H1 (cell line): Measurements from ENCODE around the gene EPHA2. TPM values are rescaled to one million over a fixed set of nuclear protein-coding genes. Genes with fewer than 3 reads are reported as not detected.

ENCODE experiments used
- ASH2L ChIP-seq: fragments of 200-600, 300-600 bp; sonication (generic); IDR thresholded peaks from one replicate; pipeline ENCODE4 v1.7.1; 2017; ENCODE audit warnings: low read length
- BCL11A ChIP-seq, 2 experiments: IDR thresholded peaks; one replicate each; pipeline ENCODE4 v1.6.1; 2011; ENCODE audit warnings: low read depth in 2 of 2, low read length in 2 of 2, mild to moderate bottlenecking in 2 of 2
- CHD1 ChIP-seq: IDR thresholded peaks from 2 replicates; pipeline ENCODE4 v1.6.1; 2012; ENCODE audit warnings: low read depth, low read length, improper control_type of control experiment
- GABPA ChIP-seq: IDR thresholded peaks from 2 replicates; pipeline ENCODE4 v1.6.1; 2011; ENCODE audit warnings: mild to moderate bottlenecking, low read length, moderate library complexity, borderline replicate concordance; ENCODE audit not compliant: insufficient read depth
- JUN ChIP-seq: IDR thresholded peaks from 2 replicates; pipeline ENCODE4 v1.6.1; 2011; ENCODE audit warnings: low read depth, mild to moderate bottlenecking, improper control_type of control experiment, low read length
- NANOG ChIP-seq: IDR thresholded peaks from 2 replicates; pipeline ENCODE4 v1.6.1; 2011; ENCODE audit warnings: low read length, low read depth, mild to moderate bottlenecking, inconsistent platforms; ENCODE audit not compliant: insufficient read depth, poor library complexity, severe bottlenecking
- POLR2AphosphoS5 ChIP-seq: IDR thresholded peaks from 2 replicates; pipeline ENCODE4 v1.6.1; 2011; ENCODE audit warnings: low read depth, low read length
- polyA plus RNA-seq, 7 experiments: library from polyadenylated mRNA; depleted of rRNA in 3 of 7; stranded (reverse) in 5 of 7; unstranded in 2 of 7; fragments of >200 nt in 5 of 7; fragments of 200-250 nt in 2 of 7; gene quantifications; 1 replicate in 5 of 7; 2 replicates in 1 of 7; 4 replicates in 1 of 7; pipeline versions ENCODE4 v1.2.1 to v1.2.3, GENCODE V29; 2011 to 2013; ENCODE audit warnings: missing spikeins in 2 of 7, mixed read lengths in 2 of 7
- total RNA-seq: library from RNA; stranded (reverse); fragmentation: NEBNext Ultra II Directional; extraction: Animal tissue kit (Norgen Biotek cat#: 25700); gene quantifications from 2 replicates; pipeline ENCODE4 v1.2.1, GENCODE V29; 2021

Gene EPHA2
- total and polyA plus RNA-seq, 2 of the 8 experiments (the other 6 are each of a cell fraction or from before 2014, with no cell fraction given): 26.8 to 33.6 TPM

DNA sequence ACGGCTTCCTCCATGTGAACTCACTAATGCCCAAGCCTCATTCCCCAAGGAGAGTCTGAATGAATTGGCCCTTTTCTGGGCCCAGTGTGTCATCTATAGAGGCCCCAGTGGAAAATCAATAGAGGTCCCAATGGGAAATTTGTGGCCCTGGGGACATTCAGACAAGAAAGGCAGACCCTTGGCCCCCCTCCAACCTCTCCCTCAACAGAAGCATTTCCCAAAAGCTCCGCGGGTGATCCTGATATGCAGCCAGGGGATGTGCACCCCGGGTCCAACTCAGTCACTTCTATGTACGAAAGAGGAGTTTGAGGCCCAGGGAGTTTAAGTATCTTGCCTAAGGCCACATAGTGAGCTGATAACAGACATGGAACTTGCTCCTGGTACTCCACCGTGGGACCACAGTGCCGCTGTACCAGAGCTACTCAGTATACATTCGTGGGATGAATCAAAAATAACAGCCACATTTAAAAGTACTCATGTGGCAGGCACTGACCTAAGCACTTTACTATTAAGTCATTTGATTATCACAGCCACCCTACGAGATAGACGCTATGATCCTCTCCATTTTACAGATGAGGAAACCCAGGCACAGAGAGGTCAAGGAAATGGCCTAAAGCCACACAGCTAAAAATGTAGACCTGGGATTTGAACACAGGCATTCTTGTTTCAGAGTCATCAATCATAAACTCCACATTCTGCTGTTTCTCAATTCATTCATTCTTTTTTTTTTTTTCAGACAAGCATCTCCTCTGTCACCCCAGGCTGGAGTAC, 8.5 kb downstream of the EPHA2 start (continued):
- TF ChIP-seq BCL11A (IDR thresholded peaks at IDR 0.05; ENCODE audit: low read depth in 2 of 2, low read length in 2 of 2) (no peak), POLR2AphosphoS5 (no peak), NANOG (no peak), JUN (no peak), ASH2L (no peak), CHD1 (no peak), GABPA (no peak)
